ENCODE data around the gene KRT36. TPM values are rescaled to one million over a fixed set of nuclear protein-coding genes. Genes with fewer than 3 reads are reported as not detected.

The KRT36 gene
- total RNA-seq, 1 experiment from 2014 or later = not detected

GRCh38 chr17:41524261-41524660, 34.6 kb upstream of the KRT36 start:
- Mint-ChIP-seq H3K4me1 (ENCODE audit: low read depth, unreplicated experiment) (peaks cover 59% of the 10 kb centered on the region), H3K4me3 (ENCODE audit: unreplicated experiment) (peak overlapping the region; percentile 99), H3K27me3 (ENCODE audit: insufficient read depth, unreplicated experiment) (no peaks in the 10 kb centered on the region), H3K9me3 (ENCODE audit: unreplicated experiment) (no peaks in the 10 kb centered on the region), H3K36me3 (ENCODE audit: insufficient read depth, unreplicated experiment) (peaks cover 99% of the 10 kb centered on the region), H3K27ac (ENCODE audit: unreplicated experiment) (peak overlapping the region; percentile 73)
- TF ChIP-seq, protein P1, sequence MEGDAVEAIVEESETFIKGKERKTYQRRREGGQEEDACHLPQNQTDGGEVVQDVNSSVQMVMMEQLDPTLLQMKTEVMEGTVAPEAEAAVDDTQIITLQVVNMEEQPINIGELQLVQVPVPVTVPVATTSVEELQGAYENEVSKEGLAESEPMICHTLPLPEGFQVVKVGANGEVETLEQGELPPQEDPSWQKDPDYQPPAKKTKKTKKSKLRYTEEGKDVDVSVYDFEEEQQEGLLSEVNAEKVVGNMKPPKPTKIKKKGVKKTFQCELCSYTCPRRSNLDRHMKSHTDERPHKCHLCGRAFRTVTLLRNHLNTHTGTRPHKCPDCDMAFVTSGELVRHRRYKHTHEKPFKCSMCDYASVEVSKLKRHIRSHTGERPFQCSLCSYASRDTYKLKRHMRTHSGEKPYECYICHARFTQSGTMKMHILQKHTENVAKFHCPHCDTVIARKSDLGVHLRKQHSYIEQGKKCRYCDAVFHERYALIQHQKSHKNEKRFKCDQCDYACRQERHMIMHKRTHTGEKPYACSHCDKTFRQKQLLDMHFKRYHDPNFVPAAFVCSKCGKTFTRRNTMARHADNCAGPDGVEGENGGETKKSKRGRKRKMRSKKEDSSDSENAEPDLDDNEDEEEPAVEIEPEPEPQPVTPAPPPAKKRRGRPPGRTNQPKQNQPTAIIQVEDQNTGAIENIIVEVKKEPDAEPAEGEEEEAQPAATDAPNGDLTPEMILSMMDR (IDR thresholded peaks at IDR 0.05; ENCODE audit: insufficient read depth in 1 of 2, low read depth in 1 of 2, low read length in 1 of 2, severe bottlenecking in 1 of 2, unreplicated experiment in 1 of 2) = no peak
- CTCF ChIA-PET = interaction anchor here (0.6 kb wide), 2 partner anchors 124 to 1984 kb away, joined by 3 to 4 read pairs; no protein-coding TSS in a partner anchor
- Histone ChIP-seq H3K4me1 (peaks cover 72% of the 10 kb centered on the region), H3K36me3 (ENCODE audit: control insufficient read depth, insufficient read depth, low read length) (peaks cover 18% of the 10 kb centered on the region), H3K9me3 (0 out of 2 replicates have a peak, but pooled peaks cover 2% of the 10 kb centered on the region), H3K27me3 (replicated peaks; ENCODE audit: control insufficient read depth, insufficient read depth, low read length) (no peaks in the 10 kb centered on the region), H3K4me3 (ENCODE audit: low read depth, low read length) (no peak overlapping the region)
- BruUV-seq (replicated peaks) = no TSS peak
- intact Hi-C loops (cut with micrococcal nuclease; ENCODE audit: unreplicated experiment) = loop anchor here (5.0 to 10.0 kb wide), 2 partner anchors 109 to 617 kb away; no protein-coding TSS in a partner anchor
- no peak for DNase-seq
- POLR2A ChIA-PET = no interaction called here

- intact Hi-C loops (cut with micrococcal nuclease; ENCODE audit: unreplicated experiment) = loop anchor here (5.0 to 10.0 kb wide), 2 partner anchors 109 to 616 kb away; no protein-coding TSS in a partner anchor
- DNase-seq = no peak
- H3K4me3 Mint-ChIP-seq (ENCODE audit: unreplicated experiment) = peak overlapping the region; percentile 14
- peaks cover 99% of the 10 kb centered on the region for H3K36me3 Mint-ChIP-seq (ENCODE audit: insufficient read depth, unreplicated experiment)
- H3K9me3 Mint-ChIP-seq (ENCODE audit: unreplicated experiment) = no peaks in the 10 kb centered on the region
- Histone ChIP-seq H3K9me3 (no peaks in the 10 kb centered on the region), H3K36me3 (ENCODE audit: control insufficient read depth, insufficient read depth, low read length) (peaks cover 18% of the 10 kb centered on the region), H3K4me3 (ENCODE audit: low read depth, low read length) (no peak overlapping the region), H3K27me3 (replicated peaks; ENCODE audit: control insufficient read depth, insufficient read depth, low read length) (no peaks in the 10 kb centered on the region), H3K4me1 (peaks cover 71% of the 10 kb centered on the region)
- TSS peak; percentile 15 for BruUV-seq (replicated peaks)
- peak overlapping the region; percentile 73 for H3K27ac Mint-ChIP-seq (ENCODE audit: unreplicated experiment)
- H3K4me1 Mint-ChIP-seq (ENCODE audit: low read depth, unreplicated experiment) = peaks cover 61% of the 10 kb centered on the region
- H3K27me3 Mint-ChIP-seq (ENCODE audit: insufficient read depth, unreplicated experiment) = no peaks in the 10 kb centered on the region
- TF ChIP-seq, protein P1 (IDR thresholded peaks at IDR 0.05; ENCODE audit: insufficient read depth in 1 of 2, low read depth in 1 of 2, low read length in 1 of 2, severe bottlenecking in 1 of 2, unreplicated experiment in 1 of 2) = no peak
- ChIA-PET POLR2A (no interaction called here), CTCF (interaction anchor here (0.6 kb wide), 1 partner anchor 1983 kb away, joined by 3 read pairs; no protein-coding TSS in a partner anchor)
These were observed 34.1 kb upstream of the KRT36 start for GRCh38 chr17:41523787-41524186.

DNA sequence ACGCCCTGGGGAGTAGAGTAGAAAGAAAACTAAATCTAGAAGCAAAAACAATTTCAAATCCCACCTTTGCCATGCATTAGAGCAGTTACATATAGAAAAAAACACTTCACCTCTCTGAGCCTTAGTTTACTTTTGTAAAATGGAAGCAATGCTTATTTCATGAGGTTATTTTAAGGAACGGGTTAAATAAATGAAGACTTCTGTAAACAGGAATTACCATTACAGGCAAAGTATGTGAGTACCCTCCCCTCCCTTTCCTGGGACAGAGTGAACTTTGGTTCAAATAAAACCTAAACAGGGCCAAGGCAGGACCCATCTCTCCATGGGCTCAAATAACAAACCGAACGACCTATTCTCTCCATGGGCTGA, 33.5 kb upstream of the KRT36 start:
- Histone ChIP-seq H3K9me3 (no peaks in the 10 kb centered on the region), H3K27me3 (replicated peaks; ENCODE audit: control insufficient read depth, insufficient read depth, low read length) (no peaks in the 10 kb centered on the region), H3K4me1 (peaks cover 66% of the 10 kb centered on the region), H3K36me3 (ENCODE audit: control insufficient read depth, insufficient read depth, low read length) (peaks cover 18% of the 10 kb centered on the region), H3K4me3 (ENCODE audit: low read depth, low read length) (no peak overlapping the region)
- peak overlapping the region; percentile 14 for H3K4me3 Mint-ChIP-seq (ENCODE audit: unreplicated experiment)
- H3K4me1 Mint-ChIP-seq (ENCODE audit: low read depth, unreplicated experiment) = peaks cover 57% of the 10 kb centered on the region
- H3K9me3 Mint-ChIP-seq (ENCODE audit: unreplicated experiment) = no peaks in the 10 kb centered on the region
- no TSS peak for BruUV-seq (replicated peaks)
- TF ChIP-seq, protein P1 (IDR thresholded peaks at IDR 0.05; ENCODE audit: insufficient read depth in 1 of 2, low read depth in 1 of 2, low read length in 1 of 2, severe bottlenecking in 1 of 2, unreplicated experiment in 1 of 2) = no peak
- no peaks in the 10 kb centered on the region for H3K27me3 Mint-ChIP-seq (ENCODE audit: insufficient read depth, unreplicated experiment)
- H3K27ac Mint-ChIP-seq (ENCODE audit: unreplicated experiment) = peak overlapping the region; percentile 73
- peaks cover 93% of the 10 kb centered on the region for H3K36me3 Mint-ChIP-seq (ENCODE audit: insufficient read depth, unreplicated experiment)
- intact Hi-C loops (cut with micrococcal nuclease; ENCODE audit: unreplicated experiment) = loop anchor here (5.0 to 10.0 kb wide), 2 partner anchors 108 to 616 kb away; no protein-coding TSS in a partner anchor
- DNase-seq = no peak
- CTCF ChIA-PET = interaction anchor here (2.9 kb wide), 1 partner anchor 140 kb away, joined by 13 read pairs; no protein-coding TSS in a partner anchor
- POLR2A ChIA-PET = no interaction called here

Measured in Caco-2 (cell line).